Progenitor cell of endocrine pancreas (in vitro differentiated cells): ENCODE data around the gene HEXD. TPM values are rescaled to one million over a fixed set of nuclear protein-coding genes. Genes with fewer than 3 reads are reported as not detected.

Source experiments
- DNase-seq: peaks from one replicate; pipeline ENCODE4 v3.0.0; 2021; ENCODE audit warnings: low spot score; ENCODE audit not compliant: unreplicated experiment
- H3K27ac Mint-ChIP-seq: 2 replicates; pipeline ENCODE4 v1.8.0; 2021; ENCODE audit warnings: mild to moderate bottlenecking, moderate library complexity, mixed read lengths
- H3K27me3 Mint-ChIP-seq: 2 replicates; pipeline ENCODE4 v1.8.0; 2021; ENCODE audit warnings: mixed read lengths
- H3K36me3 Mint-ChIP-seq: 2 replicates; pipeline ENCODE4 v1.8.0; 2022; ENCODE audit warnings: mixed read lengths; ENCODE audit not compliant: insufficient read depth
- H3K4me1 Mint-ChIP-seq: 2 replicates; pipeline ENCODE4 v1.8.0; 2021; ENCODE audit warnings: low read depth, mixed read lengths
- H3K4me3 Mint-ChIP-seq: 2 replicates; pipeline ENCODE4 v1.8.0; 2021; ENCODE audit warnings: low read depth, mild to moderate bottlenecking, moderate library complexity, mixed read lengths
- H3K9me3 Mint-ChIP-seq: 2 replicates; pipeline ENCODE4 v1.8.0; 2021; ENCODE audit warnings: low read depth, mixed read lengths
- CTCF ChIP-seq: fragments of 200-600 bp; sonication (generic); IDR thresholded peaks from one replicate; pipeline ENCODE4 v1.5.0; 2021; ENCODE audit warnings: antibody characterized with exemption, mild to moderate bottlenecking; ENCODE audit not compliant: unreplicated experiment
- total RNA-seq: library from RNA; stranded (reverse); gene quantifications from 2 replicates; pipeline ENCODE4 v1.2.1, GENCODE V29; 2021

HEXD gene
- total RNA-seq, 1 donor from 2014 or later = 86.4 TPM

GRCh38 chr17:82463925-82464566 lies 45.9 kb downstream of the HEXD start:
- Mint-ChIP-seq H3K4me1 (peaks cover 18% of the 10 kb centered on the region), H3K27ac (no peak overlapping the region), H3K9me3 (no peaks in the 10 kb centered on the region), H3K36me3 (peaks cover 28% of the 10 kb centered on the region), H3K4me3 (no peak overlapping the region), H3K27me3 (no peaks in the 10 kb centered on the region)
- no peak for DNase-seq
- TF ChIP-seq CTCF = no peak

- Mint-ChIP-seq H3K27ac (no peak overlapping the region), H3K27me3 (no peaks in the 10 kb centered on the region), H3K4me3 (no peak overlapping the region), H3K9me3 (no peaks in the 10 kb centered on the region), H3K36me3 (peaks cover 30% of the 10 kb centered on the region), H3K4me1 (peaks cover 14% of the 10 kb centered on the region)
- no peak for DNase-seq
- no peak for TF ChIP-seq CTCF
Observed at GRCh38 chr17:82464567-82464929, 46.4 kb downstream of the HEXD start.

- TF ChIP-seq CTCF = no peak
- Mint-ChIP-seq H3K36me3 (peaks cover 33% of the 10 kb centered on the region), H3K4me1 (peaks cover 13% of the 10 kb centered on the region), H3K9me3 (no peaks in the 10 kb centered on the region), H3K27ac (no peak overlapping the region), H3K27me3 (no peaks in the 10 kb centered on the region), H3K4me3 (no peak overlapping the region)
- no peak for DNase-seq
Observed at GRCh38 chr17:82465023-82465603, 47.0 kb downstream of the HEXD start.

GRCh38 chr17:82468692-82469091 lies 50.5 kb downstream of the HEXD start:
- H3K36me3 Mint-ChIP-seq = peaks cover 35% of the 10 kb centered on the region
- TF ChIP-seq CTCF = no peak
- H3K4me1 Mint-ChIP-seq = no peaks in the 10 kb centered on the region
- no peak overlapping the region for H3K27ac Mint-ChIP-seq
- DNase-seq = no peak
- H3K4me3 Mint-ChIP-seq = no peak overlapping the region
- no peaks in the 10 kb centered on the region for H3K9me3 Mint-ChIP-seq
- H3K27me3 Mint-ChIP-seq = no peaks in the 10 kb centered on the region

- Mint-ChIP-seq H3K9me3 (no peaks in the 10 kb centered on the region), H3K36me3 (peaks cover 32% of the 10 kb centered on the region), H3K4me1 (no peaks in the 10 kb centered on the region), H3K27ac (no peak overlapping the region), H3K4me3 (no peak overlapping the region), H3K27me3 (no peaks in the 10 kb centered on the region)
- no peak for DNase-seq
- no peak for TF ChIP-seq CTCF
Observed at GRCh38 chr17:82470065-82470464, 51.9 kb downstream of the HEXD start.
